HEK293T (cell line): ENCODE data around the gene CD37.
"Not testable (repeated sequence)": the region's sequence is repeated elsewhere in the genome, so short reads cannot be mapped to it uniquely, and the experiment has no call there.

Source experiments
- NFRKB ChIP-seq: fragments of 450-650 bp; IDR thresholded peaks from 2 replicates; pipeline ENCODE4 v1.6.1; 2016; ENCODE audit warnings: mild to moderate bottlenecking, moderate library complexity
- TARDBP ChIP-seq: fragments of 450-650 bp; IDR thresholded peaks from 2 replicates; pipeline ENCODE4 v1.6.1; 2016

DNA sequence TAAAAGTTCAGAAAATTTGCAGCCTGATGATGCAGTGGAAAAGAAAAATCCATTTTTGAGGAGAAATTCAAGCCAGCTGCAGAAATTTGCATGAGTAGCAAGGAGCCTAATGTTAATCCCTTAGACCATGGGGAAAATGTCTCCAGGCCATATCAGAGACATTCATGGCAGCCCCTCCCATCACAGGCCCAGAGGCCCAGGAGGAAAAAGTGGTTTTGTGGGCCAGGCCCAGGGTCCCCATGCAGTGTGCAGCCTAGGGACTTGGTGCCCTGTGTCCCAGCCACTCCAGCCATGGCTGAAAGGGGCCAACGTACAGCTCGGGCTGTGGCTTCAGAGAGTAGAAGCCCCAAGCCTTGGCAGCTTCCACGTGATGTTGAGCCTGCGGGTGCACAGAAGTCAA, 47.0 kb upstream of the CD37 start:
- TF ChIP-seq TARDBP, NFRKB: not testable (repeated sequence)
